IPS-20b (cell line): ENCODE measurements around the gene ABLIM1.
A peak's percentile ranks its signal among the peaks of the same experiment; 100 is the strongest.

ENCODE experiments used
- H3K27ac ChIP-seq: one replicate; pipeline ENCODE4 v1.5.1; 2013; ENCODE audit warnings: low read length
- H3K27me3 ChIP-seq: 2 replicates; pipeline ENCODE4 v1.6.1; 2013; ENCODE audit warnings: mild to moderate bottlenecking, low read length, inconsistent platforms; ENCODE audit not compliant: insufficient read depth
- H3K36me3 ChIP-seq: 2 replicates; pipeline ENCODE4 v1.6.1; 2013; ENCODE audit warnings: low read depth, mild to moderate bottlenecking, inconsistent platforms, low read length, moderate library complexity; ENCODE audit not compliant: insufficient read depth
- H3K4me1 ChIP-seq: 2 replicates; pipeline ENCODE4 v1.6.1; 2013; ENCODE audit warnings: mild to moderate bottlenecking, control low read depth, inconsistent platforms, low read length, moderate library complexity; ENCODE audit not compliant: insufficient read depth
- H3K4me3 ChIP-seq: 2 replicates; pipeline ENCODE4 v1.5.1; 2013; ENCODE audit warnings: mild to moderate bottlenecking, low read length, inconsistent platforms
- H3K9ac ChIP-seq: 2 replicates; pipeline ENCODE4 v1.6.1; 2013; ENCODE audit warnings: low read depth, mild to moderate bottlenecking, inconsistent platforms, low read length, moderate library complexity
- H3K9me3 ChIP-seq: 2 replicates; pipeline ENCODE4 v1.6.1; 2013; ENCODE audit warnings: mild to moderate bottlenecking, low read depth, low read length, inconsistent platforms; ENCODE audit not compliant: insufficient read depth

Gene ABLIM1

DNA sequence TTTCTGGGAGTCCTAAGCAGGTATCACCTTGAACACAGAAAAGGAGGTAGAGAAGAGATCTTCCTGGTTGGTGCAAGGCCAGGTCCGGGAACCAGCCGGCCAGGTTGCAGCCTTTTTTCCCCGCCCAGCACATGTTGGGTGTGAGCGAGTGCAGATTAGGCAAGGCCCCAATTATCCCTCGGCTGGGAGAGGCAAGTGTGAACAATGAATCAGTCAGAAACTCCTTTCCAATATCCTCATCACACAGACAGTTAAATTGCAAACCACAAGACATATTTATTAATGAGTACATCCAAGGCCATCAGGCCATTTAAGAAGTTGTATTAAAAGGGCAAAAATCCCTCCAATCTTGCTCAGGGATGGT is 138.8 kb downstream of the ABLIM1 start:
- H3K36me3 ChIP-seq, result no peaks in the 10 kb centered on the region
- H3K9me3 ChIP-seq, result no peaks in the 10 kb centered on the region
- H3K27me3 ChIP-seq, result no peaks in the 10 kb centered on the region
- H3K9ac ChIP-seq, result no peak overlapping the region
- H3K4me1 ChIP-seq, result peaks cover 41% of the 10 kb centered on the region
- no peak overlapping the region for H3K4me3 ChIP-seq
- H3K27ac ChIP-seq, result no peak overlapping the region

DNA sequence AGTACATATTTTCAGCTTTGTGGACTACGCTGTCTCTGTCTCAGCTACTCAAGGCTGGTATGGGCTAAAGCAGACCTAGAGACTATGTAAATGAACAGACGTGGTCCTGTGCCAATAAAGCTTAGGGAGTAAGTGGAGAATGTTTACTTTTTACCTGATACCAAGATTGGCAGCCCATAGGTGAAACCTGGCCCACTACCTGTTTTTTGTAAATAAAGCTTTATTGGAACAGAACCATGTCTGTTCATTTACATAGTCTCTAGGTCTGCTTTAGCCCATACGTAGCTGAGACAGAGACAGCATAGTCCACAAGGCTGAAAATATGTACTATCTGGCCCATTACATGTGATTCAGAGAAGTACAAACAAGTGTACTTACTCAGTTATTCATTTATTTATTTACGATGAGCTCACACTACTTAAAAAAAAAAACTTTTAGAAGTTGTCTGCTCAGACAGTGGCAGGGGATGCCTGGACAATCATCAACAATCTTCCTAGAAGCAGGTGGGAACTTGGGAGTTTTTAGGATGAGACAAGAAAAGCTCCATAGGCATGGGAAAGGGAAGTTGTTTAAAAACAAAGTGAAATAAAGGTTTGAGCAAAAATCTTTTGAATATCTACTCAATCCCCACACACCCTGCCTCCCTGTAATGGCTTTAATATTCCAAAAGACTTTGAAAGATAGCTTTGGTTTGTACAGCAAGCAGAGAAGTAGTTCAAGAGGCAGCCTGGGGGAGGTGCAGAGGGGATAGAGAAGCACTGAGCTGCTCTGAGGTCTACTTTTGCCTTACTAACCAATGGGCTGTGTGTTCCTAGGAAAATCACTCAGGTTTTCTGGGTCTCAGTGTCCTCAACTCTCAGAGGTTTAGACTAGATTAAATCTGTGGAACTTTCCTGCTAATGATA is 139.4 kb downstream of the ABLIM1 start:
- Histone ChIP-seq H3K4me3 (no peak overlapping the region), H3K27ac (no peak overlapping the region), H3K36me3 (no peaks in the 10 kb centered on the region), H3K9me3 (no peaks in the 10 kb centered on the region), H3K9ac (no peak overlapping the region), H3K27me3 (no peaks in the 10 kb centered on the region), H3K4me1 (peaks cover 35% of the 10 kb centered on the region)

DNA sequence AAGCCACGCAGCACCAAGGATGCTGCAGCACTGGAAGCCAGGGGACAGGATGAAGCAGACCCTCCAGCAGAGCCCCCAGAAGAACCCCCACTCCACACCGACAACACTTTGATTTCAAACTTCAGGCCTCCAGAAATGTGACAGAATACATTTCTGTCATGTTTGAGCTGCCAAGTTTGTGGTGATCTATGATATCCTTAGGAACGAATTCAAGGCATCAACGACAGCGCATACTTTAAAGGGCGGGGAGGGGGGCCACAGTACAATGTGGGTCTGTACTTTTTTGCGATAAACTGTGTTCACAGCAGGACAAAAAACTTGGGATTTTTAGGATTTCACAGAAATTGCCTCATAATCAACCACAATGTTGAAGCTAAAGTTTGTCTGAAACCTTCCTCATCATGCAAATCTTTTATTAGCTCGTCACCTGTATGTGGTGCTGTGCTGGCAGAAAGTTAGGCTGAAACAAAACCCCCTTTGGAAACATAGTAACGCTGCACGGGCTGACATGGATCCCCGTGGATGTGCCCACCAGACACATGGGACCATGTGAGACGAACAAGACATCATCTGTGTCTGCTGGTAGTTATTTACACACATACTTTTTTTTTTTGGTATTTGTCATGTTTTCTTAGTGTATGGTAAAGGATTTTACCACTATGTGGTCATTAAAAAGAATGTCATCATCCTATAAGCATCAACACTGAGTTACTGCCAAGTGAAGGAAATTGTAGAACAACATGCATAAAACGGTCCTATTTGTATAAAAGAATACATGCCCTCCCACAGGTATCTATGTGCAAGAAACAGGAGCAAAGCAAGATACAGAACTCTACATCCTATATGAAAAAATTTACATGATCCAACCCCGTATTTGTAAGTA is 140.5 kb downstream of the ABLIM1 start:
- Histone ChIP-seq H3K27ac (no peak overlapping the region), H3K9me3 (no peaks in the 10 kb centered on the region), H3K27me3 (no peaks in the 10 kb centered on the region), H3K9ac (no peak overlapping the region), H3K36me3 (no peaks in the 10 kb centered on the region), H3K4me3 (no peak overlapping the region), H3K4me1 (peaks cover 28% of the 10 kb centered on the region)

DNA sequence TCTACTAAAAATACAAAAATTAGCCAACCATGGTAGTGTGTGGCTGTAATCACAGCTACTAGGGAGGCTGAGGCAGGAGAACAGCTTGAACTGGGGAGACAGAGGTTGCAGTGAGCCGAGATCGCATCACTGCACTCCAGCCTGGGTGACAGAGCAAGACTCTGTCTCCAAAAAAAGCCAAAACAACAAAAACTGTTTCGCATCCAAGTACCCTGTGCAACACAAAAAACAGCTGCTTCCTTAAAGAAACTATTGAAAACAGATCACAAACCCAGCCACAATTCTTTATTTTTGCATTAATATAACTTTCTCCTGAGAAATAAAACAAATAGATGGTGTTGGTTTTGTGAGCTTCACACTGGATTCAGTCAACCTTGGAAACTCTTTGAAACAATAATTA is 141.7 kb downstream of the ABLIM1 start:
- no peak overlapping the region for H3K27ac ChIP-seq
- no peak overlapping the region for H3K9ac ChIP-seq
- H3K36me3 ChIP-seq, result no peaks in the 10 kb centered on the region
- no peaks in the 10 kb centered on the region for H3K9me3 ChIP-seq
- no peaks in the 10 kb centered on the region for H3K27me3 ChIP-seq
- peaks cover 18% of the 10 kb centered on the region for H3K4me1 ChIP-seq
- H3K4me3 ChIP-seq, result no peak overlapping the region

DNA sequence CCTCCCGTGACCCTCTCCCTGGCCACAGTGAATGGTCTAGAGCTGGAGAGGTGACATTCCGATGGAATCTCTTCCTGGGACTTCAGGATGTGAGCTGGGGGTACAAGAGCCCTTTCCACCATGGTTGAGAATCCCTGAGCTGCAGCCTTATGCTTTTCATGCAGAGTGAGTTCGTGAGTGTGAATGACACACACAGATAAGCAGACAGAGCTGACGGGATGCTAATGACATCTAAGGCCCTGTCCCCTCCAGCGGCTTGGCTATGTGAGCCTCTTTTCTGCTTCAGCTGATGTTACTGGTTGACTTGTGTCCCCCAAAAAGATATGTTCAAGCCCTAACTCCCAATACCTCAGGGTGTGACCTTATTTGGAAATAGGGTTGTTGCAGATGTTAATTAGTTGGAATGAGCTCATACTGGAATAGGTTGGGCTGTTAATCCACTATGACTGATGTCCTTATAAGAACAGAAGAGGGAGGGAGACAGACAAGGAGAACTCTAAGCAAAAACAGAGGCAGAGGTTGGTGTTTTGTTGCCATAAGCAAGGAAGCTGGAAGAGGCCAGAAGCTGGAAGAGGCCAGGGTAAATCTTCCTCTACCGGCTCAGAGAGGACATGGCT is 142.7 kb downstream of the ABLIM1 start:
- H3K9me3 ChIP-seq, result no peaks in the 10 kb centered on the region
- peak overlapping the region; percentile 49; the same call in 1 of the 2 replicates for H3K9ac ChIP-seq
- H3K4me1 ChIP-seq, result peaks cover 18% of the 10 kb centered on the region
- H3K27me3 ChIP-seq, result no peaks in the 10 kb centered on the region
- H3K36me3 ChIP-seq, result no peaks in the 10 kb centered on the region
- no peak overlapping the region for H3K4me3 ChIP-seq
- H3K27ac ChIP-seq, result peak overlapping the region; percentile 61

DNA sequence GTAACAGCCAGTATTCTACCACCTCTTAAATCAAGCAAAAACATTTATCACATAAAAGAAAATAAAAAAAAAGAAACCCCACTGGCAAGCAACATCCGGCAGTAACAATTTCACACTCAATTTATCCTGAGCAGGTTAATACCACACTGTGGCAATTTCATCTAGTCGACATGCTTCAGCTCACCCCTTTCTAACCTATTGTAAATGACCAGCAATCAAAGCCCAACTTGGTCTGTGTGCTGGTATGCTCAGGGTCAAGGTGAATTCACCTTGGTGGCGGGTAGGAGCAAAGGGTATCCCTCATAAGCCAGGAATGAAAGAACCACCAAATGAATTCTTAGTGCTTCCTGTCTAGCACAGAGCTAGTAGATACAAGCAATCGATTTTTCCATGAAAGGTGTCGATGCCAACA is 144.7 kb downstream of the ABLIM1 start:
- Histone ChIP-seq H3K27me3 (no peaks in the 10 kb centered on the region), H3K9ac (no peak overlapping the region), H3K4me3 (no peak overlapping the region), H3K9me3 (no peaks in the 10 kb centered on the region), H3K27ac (no peak overlapping the region), H3K36me3 (no peaks in the 10 kb centered on the region), H3K4me1 (peaks cover 6% of the 10 kb centered on the region)

DNA sequence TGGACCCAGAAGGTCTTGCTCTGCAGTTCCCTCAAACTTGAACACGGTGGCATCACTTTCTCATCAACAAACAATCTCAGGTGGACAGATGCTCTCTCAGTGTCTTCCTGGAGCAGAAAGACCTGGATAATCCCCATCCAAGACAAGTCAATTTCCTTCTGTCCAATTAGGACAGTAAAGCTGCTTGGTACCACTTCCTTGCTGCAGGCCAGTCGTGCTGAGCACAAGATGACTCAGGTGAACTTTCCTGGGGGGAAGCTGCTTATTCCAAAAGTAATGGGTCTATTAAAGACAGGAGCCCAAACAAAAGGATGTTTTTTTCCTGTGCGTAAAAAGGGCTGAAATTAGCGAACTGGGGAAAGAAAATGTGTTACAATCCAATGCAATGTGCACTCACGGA is 146.2 kb downstream of the ABLIM1 start:
- Histone ChIP-seq H3K9ac (no peak overlapping the region), H3K9me3 (no peaks in the 10 kb centered on the region), H3K36me3 (no peaks in the 10 kb centered on the region), H3K4me3 (no peak overlapping the region), H3K4me1 (peaks cover 11% of the 10 kb centered on the region), H3K27ac (no peak overlapping the region), H3K27me3 (no peaks in the 10 kb centered on the region)

DNA sequence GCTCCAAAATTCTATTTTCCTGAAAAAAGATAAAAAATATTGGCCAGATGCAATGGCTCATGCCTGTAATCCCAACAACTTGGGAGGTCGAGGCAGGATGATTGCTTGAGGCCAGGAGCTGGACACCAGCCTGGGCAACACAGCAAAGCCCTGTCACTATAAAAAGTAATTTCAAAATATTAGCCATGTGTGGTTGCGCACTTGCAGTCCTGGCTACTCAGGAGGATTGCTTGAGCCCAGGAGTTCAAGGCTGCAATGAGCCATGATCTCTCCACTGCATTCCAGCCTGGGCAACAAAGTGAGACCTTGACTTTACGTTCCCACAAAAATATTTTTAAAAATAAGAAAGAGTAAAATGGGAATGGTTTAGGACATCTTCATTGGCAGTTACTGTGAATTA is 149.7 kb downstream of the ABLIM1 start:
- no peak overlapping the region for H3K27ac ChIP-seq
- H3K4me3 ChIP-seq, result no peak overlapping the region
- H3K9me3 ChIP-seq, result no peaks in the 10 kb centered on the region
- no peak overlapping the region for H3K9ac ChIP-seq
- H3K27me3 ChIP-seq, result no peaks in the 10 kb centered on the region
- H3K36me3 ChIP-seq, result no peaks in the 10 kb centered on the region
- H3K4me1 ChIP-seq, result peaks cover 19% of the 10 kb centered on the region

DNA sequence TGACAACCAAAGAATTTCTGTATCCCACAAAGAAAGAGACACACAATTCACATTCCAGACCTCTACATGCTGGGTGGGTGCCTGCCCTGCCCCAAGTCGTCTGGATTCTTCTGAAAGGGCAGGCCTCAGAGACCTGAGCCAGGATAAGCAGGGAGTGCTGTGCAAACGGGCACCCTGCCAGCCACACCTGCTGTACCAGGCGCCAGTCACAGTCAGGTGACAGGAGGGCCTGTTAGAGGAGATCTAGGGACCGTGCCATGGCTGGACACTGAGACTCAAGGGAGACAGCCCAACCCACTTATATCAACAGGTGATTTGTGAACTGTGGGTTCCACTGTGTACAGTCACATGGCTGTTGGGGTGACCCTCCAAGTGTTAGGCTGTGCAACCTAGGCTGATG is 150.6 kb downstream of the ABLIM1 start:
- no peak overlapping the region for H3K9ac ChIP-seq
- peaks cover 19% of the 10 kb centered on the region for H3K4me1 ChIP-seq
- H3K9me3 ChIP-seq, result no peaks in the 10 kb centered on the region
- H3K27me3 ChIP-seq, result no peaks in the 10 kb centered on the region
- H3K27ac ChIP-seq, result no peak overlapping the region
- H3K4me3 ChIP-seq, result no peak overlapping the region
- no peaks in the 10 kb centered on the region for H3K36me3 ChIP-seq

DNA sequence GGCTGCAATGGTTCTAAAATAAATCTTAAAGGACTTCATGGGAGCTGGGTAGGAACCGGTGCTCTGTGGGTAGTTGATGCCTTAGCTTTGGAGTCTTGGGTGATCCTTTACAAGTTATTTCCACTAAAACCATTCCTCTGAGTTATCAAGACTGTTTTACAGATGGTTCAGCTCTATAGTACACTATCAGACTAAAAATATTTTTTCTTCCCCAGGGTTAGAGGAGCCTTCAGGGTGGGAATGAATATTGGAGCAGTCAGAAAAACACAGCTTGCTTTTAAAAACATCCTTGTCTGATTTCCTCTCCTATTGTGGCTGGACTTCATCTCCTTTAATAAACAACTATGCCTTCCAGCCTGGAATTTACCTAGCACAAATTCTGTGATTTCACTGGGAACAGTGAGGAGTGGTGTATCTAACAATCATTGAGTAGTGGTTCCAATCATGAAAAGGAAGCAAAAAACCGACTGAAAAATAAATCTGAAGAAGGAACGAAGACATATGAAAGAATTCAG is 151.1 kb downstream of the ABLIM1 start:
- Histone ChIP-seq H3K4me3 (no peak overlapping the region), H3K9me3 (no peaks in the 10 kb centered on the region)

DNA sequence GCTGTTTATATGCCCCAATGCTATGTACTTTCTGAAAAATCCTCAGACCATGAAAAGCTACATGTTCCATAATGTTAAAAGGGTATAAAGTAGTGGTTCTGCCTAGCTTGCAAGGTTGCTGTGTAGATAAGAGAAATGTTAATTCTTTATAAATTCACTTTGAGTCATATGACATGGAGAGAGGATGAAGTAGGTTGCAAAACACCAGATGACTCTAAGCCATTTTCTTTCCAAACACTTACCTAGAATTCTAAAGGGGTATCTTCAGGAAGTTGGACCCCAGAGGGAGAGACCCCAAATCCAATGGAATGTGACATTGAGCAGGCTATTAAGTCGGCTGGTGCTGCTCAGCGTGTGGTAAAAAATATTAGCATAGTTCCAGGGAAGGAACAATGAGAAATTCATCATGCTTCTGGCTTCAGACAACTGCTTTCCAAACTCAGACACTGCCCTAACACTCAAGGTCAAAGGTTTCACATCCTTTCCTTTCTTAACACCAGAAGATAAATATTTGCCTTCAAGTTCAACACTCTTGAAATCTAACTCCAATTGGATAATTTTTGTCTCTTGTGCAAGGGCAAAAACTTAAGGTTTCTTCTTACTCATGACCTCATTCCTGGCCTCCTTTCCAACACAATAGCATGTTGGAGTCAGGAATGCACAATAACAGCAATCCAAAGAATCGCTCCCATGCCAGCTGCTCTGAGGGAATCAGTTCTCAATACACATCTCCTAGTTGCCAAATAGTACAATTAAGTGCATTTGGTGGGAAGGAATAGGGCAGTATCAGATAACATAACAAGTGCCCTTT is 153.1 kb downstream of the ABLIM1 start:
- no peak overlapping the region for H3K9ac ChIP-seq
- no peak overlapping the region for H3K27ac ChIP-seq
- no peaks in the 10 kb centered on the region for H3K27me3 ChIP-seq
- H3K36me3 ChIP-seq, result no peaks in the 10 kb centered on the region
- H3K4me3 ChIP-seq, result no peak overlapping the region
- peaks cover 19% of the 10 kb centered on the region for H3K4me1 ChIP-seq
- no peaks in the 10 kb centered on the region for H3K9me3 ChIP-seq

More for the DNA sequence above, 151.1 kb downstream of the ABLIM1 start:
- Histone ChIP-seq H3K36me3 (no peaks in the 10 kb centered on the region), H3K27me3 (no peaks in the 10 kb centered on the region), H3K9ac (no peak overlapping the region), H3K27ac (no peak overlapping the region), H3K4me1 (peaks cover 19% of the 10 kb centered on the region)
